HG03175 (cell line): ENCODE data around the gene KIFAP3.
"Not testable (repeated sequence)": the region's sequence is repeated elsewhere in the genome, so short reads cannot be mapped to it uniquely, and the experiment has no call there.

Experiments used
- ATAC-seq: cut with Tn5 transposase; IDR thresholded peaks from one replicate; pipeline ENCODE4 v1.9.1; 2021; ENCODE audit warnings: mild to moderate bottlenecking, moderate library complexity; ENCODE audit not compliant: unreplicated experiment

Gene KIFAP3

DNA sequence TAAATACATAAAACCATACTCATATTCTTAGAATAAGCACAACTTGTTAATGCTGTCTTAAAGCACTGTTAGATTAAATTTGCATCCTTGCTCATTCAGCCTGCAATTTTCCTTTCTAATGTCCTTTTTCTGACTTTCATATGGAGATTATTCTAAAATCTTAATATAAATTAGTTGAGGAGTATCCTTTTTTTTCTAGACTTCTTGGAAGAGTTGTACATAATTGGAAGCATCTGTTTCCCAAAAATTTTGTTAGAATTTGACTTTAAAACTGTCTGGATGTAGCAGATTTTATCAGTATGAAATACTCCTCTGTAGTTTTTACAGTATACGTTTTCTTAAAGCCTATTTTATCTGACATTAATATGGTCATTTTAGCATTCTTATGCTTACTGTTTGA is 9.7 kb downstream of the KIFAP3 start:
- ATAC-seq = no peak

DNA sequence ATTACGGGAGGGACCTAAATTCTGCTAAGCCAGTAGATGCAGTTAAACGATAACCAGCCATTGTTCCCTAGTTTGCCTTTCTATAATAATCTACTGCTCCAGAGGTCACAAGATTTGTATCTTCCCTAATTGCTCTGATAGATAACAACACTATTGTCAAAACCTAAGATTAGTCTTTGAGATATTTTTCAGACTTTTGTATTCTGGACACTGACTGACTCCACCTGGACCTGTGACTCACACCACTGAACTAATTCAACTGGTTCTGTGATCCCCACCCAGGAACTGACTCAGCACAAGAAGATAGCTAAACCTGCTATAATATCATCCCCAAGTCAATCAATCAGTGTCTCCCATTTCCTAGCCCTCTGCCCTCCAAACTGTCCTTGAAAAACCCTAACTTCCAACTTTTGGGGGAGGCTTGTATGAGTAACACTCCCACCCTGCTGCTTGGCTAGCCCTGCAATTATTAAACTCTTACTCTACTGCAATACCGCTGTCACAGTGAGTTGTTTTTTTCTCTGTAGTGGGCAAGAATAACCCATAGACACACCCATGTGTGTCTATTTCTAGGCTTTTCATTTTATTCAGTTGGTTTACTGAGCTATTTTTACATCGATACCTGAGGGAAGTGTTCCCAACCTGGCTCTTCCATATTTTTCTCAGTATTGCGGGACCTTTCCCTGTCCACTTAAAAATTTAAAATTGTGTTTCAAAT is 11.2 kb downstream of the KIFAP3 start:
- ATAC-seq = no peak

DNA sequence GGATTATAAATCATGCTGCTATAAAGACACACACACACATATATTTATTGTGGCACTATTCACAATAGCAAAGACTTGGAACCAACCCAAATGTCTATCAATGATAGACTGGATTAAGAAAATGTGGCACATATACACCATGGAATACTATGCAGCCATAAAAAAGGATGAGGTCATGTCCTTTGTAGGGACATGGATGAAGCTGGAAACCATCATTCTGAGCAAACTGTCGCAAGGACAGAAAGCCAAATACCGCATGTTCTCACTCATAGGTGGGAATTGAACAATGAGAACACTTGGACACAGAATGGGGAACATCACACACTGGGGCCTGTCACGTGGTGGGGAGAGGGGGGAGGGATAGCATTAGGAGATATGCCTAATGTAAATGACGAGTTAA is 12.8 kb downstream of the KIFAP3 start:
- ATAC-seq = not testable (repeated sequence)

DNA sequence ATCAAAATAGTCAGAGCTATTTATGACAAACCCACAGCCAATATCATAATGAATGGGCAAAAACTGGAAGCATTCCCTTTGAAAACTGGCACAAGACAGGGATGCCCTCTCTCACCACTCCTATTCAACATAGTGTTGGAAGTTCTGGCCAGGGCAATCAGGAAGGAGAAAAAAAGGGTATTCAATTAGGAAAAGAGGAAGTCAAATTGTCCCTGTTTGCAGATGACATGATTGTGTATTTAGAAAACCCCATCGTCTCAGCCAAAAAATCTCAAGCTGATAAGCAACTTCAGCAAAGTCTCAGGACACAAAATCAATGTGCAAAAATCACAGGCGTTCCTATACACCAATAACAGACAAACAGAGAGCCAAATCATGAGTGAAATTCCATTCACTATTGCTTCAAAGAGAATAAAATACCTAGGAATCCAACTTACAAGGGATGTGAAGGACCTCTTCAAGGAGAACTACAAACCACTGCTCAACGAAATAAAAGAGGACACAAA is 14.4 kb downstream of the KIFAP3 start:
- not testable (repeated sequence) for ATAC-seq

DNA sequence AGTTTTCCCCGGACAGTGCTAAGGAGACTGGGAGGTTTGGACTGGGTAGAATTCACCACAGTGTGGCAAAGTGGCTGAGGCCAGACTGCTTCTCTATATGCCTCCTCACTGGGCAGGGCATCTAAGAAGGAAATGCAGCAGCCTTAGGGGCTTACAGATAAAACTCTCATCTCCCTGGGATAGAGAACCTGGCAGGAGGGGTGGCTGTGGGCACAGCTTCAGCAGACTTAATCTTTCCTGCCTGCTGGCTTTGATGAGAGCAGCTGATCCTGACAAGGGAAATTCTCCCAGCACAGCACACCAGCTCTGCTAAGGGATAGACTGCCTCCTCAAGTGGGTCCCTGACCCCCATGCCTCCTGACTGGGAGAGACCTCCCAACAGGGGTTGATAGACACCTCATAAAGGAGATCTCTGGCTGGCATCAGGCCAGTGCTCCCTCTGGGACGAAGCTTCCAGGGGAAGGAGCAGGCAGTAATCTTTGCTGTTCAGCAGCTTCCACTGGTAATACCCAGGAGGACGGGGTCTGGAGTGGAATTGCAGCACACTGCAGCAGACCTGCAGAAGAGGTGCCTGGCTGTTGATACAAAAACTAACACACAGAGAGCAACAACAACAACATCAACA is 25.2 kb downstream of the KIFAP3 start:
- no peak for ATAC-seq

DNA sequence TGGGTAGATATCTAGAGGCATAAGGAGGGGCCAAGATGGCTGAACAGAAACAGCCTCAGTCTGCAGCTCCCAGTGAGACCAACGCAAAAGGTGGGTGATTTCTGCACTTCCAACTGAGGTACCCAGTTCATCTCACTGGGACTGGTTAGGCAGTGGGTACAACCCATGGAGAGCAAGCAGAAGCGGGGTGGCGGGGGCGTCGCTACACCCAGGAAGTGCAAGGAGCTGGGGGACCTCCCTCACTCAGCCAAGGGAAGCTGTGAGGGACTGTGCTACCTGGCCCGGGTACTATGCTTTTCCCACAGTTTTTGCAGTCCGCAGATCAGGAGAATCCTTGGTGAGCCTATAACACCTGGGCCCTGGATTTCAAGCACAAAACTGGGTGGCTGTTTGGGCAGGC is 26.0 kb downstream of the KIFAP3 start:
- no peak for ATAC-seq

DNA sequence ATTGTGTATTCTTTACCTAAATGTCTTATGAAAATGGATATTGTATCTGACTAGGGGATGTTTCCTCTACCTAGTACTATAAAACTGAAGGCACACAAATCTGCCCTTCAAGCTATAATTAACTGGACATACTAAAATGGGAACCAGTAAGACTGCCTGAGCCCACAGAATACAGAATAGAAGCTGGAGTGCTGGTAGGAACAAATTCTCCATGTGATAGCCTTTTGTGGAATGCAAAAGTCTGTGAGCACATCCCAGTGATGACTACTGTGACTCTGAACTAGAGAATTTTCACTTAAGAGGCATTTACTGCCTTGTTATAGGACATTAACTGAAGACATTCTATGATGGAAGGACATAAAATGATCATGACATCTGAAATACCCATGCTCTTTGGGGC is 30.3 kb downstream of the KIFAP3 start:
- no peak for ATAC-seq

DNA sequence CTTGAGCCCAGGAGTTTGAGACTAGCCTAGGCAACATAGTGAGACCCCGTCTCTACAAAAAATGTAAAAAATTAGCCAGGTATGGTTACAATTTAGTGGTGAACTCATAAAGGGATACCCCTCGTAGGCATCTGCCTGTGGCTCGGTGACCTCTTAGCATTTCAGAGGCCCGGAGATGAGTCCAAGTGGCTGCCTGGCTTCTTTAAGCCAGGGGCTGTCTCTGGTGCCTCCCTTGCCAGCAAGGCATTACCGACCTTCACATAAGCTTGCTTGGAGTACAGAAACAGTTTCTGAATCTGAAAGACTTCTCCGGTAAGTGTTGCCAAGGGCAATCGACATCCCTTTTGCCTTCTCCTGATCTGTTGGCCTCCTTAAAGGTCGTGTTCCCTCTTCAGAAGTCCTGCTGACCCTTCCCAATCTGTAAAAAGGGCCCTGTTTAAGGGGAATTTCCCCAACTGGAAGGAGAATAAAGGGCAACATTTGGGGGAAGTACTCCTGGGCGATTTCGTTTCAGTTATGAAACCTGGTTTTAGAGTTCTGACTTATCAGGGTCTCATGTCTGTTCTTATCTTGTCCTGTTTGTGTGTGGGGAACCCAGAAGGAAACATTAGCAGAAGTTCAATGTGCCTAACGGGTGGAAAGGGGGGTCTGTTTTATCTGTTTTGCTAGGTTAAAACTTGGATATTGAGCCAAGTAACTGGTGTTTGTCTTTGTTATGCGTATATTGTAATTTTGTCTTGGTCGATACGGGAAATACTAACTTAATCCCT is 32.9 kb downstream of the KIFAP3 start:
- no peak for ATAC-seq

DNA sequence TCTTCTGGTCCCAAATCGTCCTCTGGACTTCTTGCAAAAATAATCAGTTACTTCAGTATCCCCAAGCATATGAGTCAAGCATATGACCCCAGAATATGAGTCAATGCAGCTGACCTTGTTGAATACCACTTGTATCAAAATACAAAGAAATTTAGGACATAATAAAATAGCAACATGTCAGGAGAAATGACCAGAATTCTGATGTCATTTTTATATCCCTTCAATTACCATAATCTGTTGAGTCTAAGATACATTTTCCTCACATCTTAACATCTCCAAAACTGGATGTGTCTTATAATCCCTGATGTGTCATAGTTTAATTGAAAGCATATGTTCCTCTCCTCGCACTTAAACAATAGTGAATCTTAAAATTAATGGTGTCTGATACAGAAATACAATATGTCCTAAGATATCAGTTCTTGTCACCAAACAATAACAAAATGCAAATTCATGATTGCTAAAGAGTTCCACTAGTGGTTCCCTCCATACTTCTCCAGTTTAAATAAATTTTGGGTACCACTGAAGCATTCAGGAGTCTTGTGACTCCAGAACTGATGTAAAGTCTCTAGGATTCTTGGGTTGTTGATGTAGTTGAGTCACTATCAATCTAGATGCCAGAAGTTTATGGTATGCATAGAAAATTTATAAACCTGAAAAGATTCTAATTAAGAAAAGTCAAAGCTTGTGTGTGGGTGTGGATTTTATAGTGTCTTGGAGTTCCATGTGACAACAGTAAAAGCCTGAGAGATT is 41.8 kb downstream of the KIFAP3 start:
- no peak for ATAC-seq

DNA sequence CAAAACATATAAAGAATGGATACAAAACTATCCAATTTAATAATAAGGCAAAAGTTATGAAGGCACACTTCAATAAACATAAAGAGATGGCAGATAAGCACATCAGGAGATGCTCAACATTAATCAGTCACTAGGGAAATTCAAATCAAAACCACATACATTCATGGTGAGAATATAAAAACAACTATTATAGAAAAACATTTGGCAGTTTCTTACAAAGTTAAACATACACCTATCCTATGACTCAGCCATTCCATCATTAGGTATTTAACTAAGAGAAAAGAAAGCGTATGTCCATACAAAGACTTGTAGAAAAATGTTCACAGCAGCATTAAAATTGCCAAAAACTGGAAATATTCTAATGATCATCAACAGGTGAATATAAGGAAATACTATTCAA is 44.3 kb downstream of the KIFAP3 start:
- ATAC-seq = no peak

DNA sequence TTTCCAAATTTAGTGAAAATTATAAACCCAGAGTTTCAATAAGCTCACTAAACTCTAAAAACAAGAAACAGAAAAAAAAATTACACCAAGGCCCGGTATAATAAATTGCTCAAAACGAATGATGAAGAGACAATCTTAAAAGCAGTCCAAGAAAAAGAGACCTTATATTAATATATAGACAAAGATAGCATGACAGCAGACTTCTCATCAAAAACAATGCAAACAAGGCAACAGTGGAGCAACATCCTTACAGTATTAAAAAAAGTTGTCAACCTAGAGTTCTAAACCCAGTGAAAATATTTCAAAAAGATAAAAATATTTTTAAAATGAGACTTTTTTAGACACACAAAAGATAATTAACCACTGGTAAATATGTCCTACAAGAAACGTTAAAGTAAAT is 46.7 kb downstream of the KIFAP3 start:
- ATAC-seq = no peak

DNA sequence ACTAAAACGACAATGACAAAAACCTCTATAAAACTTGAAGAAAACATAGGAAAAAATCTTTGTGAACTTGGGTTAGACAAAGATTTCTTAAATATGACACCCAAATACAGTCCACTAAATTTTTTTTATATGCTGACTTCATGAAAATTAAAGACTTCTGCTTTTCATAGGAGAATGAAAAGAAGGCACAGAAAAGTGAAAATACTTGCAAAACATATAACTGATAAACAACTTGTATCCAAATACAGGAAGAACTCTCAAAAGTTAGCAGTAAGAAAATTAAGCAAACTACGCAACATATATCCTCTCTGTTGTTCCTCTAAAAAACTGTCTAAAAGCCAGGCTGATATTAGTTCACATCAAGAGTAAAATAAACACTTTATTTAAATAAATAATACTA is 53.6 kb downstream of the KIFAP3 start:
- ATAC-seq = no peak

DNA sequence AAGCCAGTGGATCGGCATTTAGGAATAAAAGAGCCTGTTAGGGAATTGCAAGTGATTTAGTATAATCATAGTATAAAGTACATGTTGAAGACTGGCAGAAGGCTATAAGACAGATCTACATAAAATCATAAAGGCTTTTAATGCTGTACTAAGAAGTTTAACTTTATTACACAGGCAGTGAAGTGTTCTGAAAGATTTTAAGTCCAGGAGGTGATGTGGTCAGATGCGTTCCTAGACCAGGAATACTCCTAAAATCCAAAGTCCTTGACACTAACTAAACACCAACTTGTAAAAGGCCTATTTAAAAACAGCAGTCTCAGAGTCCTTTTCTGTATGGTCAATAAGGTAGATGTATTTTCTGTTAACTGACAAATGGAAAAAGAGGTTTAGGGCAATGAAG is 57.0 kb downstream of the KIFAP3 start:
- ATAC-seq = no peak

DNA sequence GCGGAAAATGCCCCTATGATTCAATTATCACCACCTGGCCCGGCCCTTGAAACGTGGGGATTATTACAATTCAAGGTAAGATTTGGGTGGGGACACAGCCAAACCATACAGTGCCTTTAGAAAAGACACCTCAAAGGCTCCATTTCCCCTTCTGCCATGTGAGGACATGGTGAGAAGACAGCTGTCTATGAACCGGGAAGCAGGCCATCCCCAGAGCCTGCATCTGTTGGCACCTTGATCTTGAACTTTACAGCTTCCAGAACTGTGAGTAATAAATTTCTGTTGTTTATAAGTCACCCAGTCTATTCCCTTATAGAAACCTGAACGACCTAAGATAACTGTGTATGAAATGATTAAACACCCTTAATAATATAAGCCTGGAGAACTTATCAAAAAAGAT is 61.6 kb downstream of the KIFAP3 start:
- no peak for ATAC-seq

DNA sequence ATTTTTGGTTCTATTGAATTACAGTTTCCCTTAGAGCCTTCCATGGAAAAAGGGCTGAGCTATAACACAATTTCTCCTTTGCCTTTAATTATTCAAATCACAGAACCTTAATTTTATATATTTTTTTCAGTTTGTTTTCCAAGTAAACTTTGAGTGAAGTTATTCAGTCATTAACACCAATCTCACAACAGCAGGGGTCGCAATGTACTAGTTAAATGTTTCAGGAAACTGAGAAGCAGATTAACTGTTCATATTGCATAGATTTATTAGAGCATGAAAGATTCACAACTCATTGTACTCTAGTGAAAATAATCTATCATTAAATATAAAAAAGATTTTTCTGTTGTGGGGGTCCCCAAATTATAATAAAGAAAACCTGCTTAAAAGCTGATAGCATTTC is 64.1 kb downstream of the KIFAP3 start:
- ATAC-seq = no peak

DNA sequence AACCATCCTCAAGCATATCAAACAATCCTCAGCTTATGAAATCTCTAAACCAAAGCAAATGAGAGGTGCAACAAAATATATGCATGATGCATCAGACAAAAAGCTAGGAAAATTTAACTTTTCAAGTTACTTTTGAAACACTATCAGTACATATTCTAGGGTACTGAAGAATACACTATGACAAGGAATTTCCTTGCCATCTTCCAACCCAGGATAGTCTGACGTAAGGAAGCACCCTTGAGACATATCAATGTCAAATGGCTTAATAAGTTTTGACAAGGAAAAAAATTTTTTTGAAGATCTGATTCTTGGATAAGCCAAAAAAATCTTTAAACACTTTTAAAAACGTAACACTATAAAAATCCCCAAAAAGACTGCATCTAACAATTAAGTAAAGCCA is 64.9 kb downstream of the KIFAP3 start:
- ATAC-seq = no peak

DNA sequence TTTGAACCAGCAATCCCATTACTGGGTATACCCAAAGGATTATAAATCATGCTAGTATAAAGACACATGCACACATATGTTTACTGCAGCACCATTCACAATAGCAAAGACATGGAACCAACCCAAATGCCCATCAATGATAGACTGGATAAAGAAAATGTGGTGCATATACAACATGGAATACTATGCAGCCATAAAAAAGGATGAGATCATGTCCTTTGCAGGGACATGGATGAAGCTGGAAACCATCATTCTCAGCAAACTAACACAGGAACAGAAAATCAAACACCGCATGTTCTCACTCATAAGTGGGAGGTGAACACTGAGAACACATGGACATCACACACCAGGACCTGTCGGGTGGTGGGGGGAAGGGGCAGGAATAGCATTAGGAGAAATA is 65.8 kb downstream of the KIFAP3 start:
- not testable (repeated sequence) for ATAC-seq

DNA sequence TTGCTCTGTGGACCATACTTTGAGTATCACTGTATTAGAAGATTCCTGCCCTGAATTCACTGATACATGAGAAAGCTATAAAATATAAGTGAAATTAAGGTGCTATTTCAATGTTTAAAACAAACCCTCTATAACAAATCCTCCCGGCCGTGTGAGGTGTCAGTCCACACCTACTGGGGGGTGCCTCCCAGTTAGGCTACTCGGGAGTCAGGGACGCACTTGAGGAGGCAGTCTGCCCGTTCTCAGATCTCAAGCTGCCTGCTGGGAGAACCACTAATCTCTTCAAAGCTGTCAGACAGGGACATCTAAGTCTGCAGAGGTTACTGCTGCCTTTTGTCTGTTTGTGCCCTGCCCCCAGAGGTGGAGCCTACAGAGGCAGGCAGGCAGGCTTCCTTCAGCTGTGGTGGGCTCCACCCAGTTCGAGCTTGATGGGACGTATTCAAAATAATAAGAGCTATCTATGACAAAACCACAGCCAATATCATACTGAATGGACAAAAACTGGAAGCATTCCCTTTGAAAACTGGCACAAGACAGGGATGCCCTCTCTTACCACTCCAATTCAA is 71.1 kb downstream of the KIFAP3 start:
- not testable (repeated sequence) for ATAC-seq

DNA sequence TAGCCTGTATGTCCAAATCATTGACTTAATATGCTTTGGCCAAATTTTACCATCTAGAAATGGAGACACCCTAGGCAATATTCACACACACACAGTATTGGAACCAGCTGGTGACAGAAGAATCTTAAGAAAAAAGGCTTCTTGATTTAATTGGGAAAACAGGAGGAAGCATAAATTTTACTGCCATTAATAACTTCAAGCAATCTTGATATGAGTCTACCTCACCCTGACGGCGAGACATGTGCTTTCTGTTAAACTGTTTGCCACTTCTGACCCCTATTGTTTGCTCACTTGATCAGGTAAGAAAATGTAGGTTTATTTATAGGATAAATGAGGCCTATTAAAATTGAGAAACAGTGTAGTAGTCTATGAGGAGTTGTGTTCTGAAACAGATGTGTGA is 73.2 kb downstream of the KIFAP3 start:
- ATAC-seq = no peak

DNA sequence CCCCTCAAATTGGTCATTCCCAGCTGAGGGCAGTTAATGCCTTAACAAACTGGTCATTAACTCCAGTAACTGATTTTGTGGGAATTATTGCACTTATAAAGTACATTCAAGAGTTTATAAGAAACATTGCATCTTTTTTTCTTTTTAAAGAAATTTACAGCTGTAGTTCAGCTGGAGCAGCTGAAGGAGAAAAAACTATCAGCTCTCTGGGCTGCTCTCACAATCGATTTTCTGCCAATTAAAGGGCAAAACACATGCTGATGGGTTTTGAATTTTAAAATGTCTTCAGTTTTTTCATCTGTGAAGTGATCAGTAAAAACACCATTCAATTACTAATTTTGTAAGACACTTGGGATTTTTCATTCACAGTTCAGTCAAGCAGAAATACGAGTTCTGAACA is 74.7 kb downstream of the KIFAP3 start:
- no peak for ATAC-seq

DNA sequence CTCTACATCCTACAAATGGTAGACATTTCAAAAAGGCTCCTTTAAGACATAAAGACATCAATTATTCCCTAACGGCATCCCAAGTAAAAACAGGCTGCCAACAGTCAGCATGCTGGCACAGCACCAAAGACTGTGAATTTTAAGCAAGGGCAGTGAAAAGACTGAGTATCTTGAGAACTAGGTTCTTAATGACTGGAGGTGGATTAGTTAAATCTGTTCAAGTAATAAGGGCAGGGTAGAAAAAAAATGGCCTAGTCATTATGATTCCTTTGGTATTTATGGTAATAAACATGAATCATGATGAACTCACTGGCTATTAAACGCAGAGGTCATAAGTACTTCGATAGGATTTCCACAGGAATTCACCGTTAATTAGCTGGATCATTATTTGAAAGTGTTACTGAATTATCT is 75.2 kb downstream of the KIFAP3 start:
- no peak for ATAC-seq
